CD4-positive, alpha-beta T cell (primary cell): ENCODE results near the gene ZBTB2. TPM values are rescaled to one million over a fixed set of nuclear protein-coding genes. Genes with fewer than 3 reads are reported as not detected.
A peak's percentile ranks its signal among the peaks of the same experiment; 100 is the strongest.

Experiments
- ATAC-seq: fragments of 200-7000 bp; cut with Tn5 transposase; one replicate; pipeline ENCODE4 v1.10.0; 2022; ENCODE audit warnings: mild to moderate bottlenecking; ENCODE audit not compliant: poor library complexity
- CTCF ChIA-PET: fragments of 350-600 bp; sonication (Branson Sonifier 250); formaldehyde crosslinking; loops from one replicate; lab custom pipeline; 2021; ENCODE audit warnings: antibody characterized with exemption, inconsistent platforms; lab: Charles Lee
- POLR2A ChIA-PET: fragments of 350-600 bp; sonication (Branson Sonifier 250); formaldehyde crosslinking; loops from one replicate; lab custom pipeline; 2021; ENCODE audit warnings: antibody characterized with exemption, inconsistent platforms; lab: Charles Lee
- DNase-seq, 14 experiments: peaks; one replicate each; pipeline ENCODE4 v3.0.0-alpha.2; 2013 to 2020; ENCODE audit warnings: mixed read lengths in 2 of 14
- H3K27ac ChIP-seq, 2 donors: one replicate each; pipeline versions ENCODE4 v1.5.1 to v1.7.0; 2013; ENCODE audit warnings: low read length in 2 of 2, low read depth in 1 of 2, mild to moderate bottlenecking in 1 of 2
- H3K27me3 ChIP-seq, 2 experiments: 1 replicate in 1 of 2; 2 replicates in 1 of 2; pipeline versions ENCODE4 v1.6.1 to v1.7.0; 2013; ENCODE audit warnings: low read length in 2 of 2, control low read depth in 1 of 2, mild to moderate bottlenecking in 1 of 2, moderate library complexity in 1 of 2; ENCODE audit not compliant: insufficient read depth in 2 of 2, control insufficient read depth in 1 of 2
- H3K36me3 ChIP-seq: one replicate; pipeline ENCODE4 v1.6.1; 2013; ENCODE audit warnings: low read length, control low read depth; ENCODE audit not compliant: insufficient read depth
- H3K4me1 ChIP-seq: one replicate; pipeline ENCODE4 v1.6.1; 2013; ENCODE audit warnings: low read length, control low read depth; ENCODE audit not compliant: insufficient read depth
- H3K4me3 ChIP-seq: one replicate; pipeline ENCODE4 v1.5.1; 2013; ENCODE audit warnings: mild to moderate bottlenecking, low read length, moderate library complexity
- H3K9me3 ChIP-seq, 2 experiments: 1 replicate in 1 of 2; 2 replicates in 1 of 2; pipeline versions ENCODE4 v1.6.1 to v1.7.0; 2013; ENCODE audit warnings: low read length in 2 of 2, mild to moderate bottlenecking in 2 of 2, control low read depth in 1 of 2, moderate library complexity in 1 of 2; ENCODE audit not compliant: control insufficient read depth in 1 of 2, insufficient read depth in 1 of 2
- H3K27ac Mint-ChIP-seq: one replicate; pipeline ENCODE4 v1.8.0; 2020; ENCODE audit warnings: mixed read lengths
- H3K27me3 Mint-ChIP-seq: one replicate; pipeline ENCODE4 v1.8.0; 2021; ENCODE audit warnings: mixed read lengths
- H3K36me3 Mint-ChIP-seq: one replicate; pipeline ENCODE4 v1.8.0; 2021; ENCODE audit warnings: low read depth, mixed read lengths
- H3K4me1 Mint-ChIP-seq: one replicate; pipeline ENCODE4 v1.8.0; 2021; ENCODE audit warnings: low read depth, mixed read lengths
- H3K4me3 Mint-ChIP-seq: one replicate; pipeline ENCODE4 v1.8.0; 2020; ENCODE audit warnings: mild to moderate bottlenecking, mixed read lengths
- H3K9me3 Mint-ChIP-seq: one replicate; pipeline ENCODE4 v1.8.0; 2020; ENCODE audit warnings: mixed read lengths
- CTCF ChIP-seq: fragments of 200-600 bp; IDR thresholded peaks from one replicate; pipeline ENCODE4 v1.8.0; 2022; ENCODE audit warnings: antibody characterized with exemption, mild to moderate bottlenecking
- intact Hi-C, 2 experiments: fragments of 100-400 bp; cut with DNase I in 1 of 2; cut with micrococcal nuclease in 1 of 2; formaldehyde crosslinking; loops; one replicate each; pipeline versions ENCODE4 v1.15.1 to v1.9.0; 2023 to 2025; cut with DNase I, micrococcal nuclease
- total RNA-seq, 174 experiments: library from RNA in 2 of 174; stranded (reverse) in 2 of 174; gene quantifications; one replicate each; pipeline ENCODE4 v1.2.3 and lab custom pipeline; 2021 to 2026

ZBTB2 gene
- total RNA-seq, 2 experiments from 2014 or later, result 18.6 to 19.1 TPM

- Histone ChIP-seq H3K27me3 (no peaks in the 10 kb centered on the region), H3K27ac (no peak overlapping the region), H3K36me3 (peaks cover 17% of the 10 kb centered on the region), H3K4me1 (peaks cover 15% of the 10 kb centered on the region), H3K4me3 (no peak overlapping the region), H3K9me3 (no peaks in the 10 kb centered on the region)
- POLR2A ChIA-PET, result interaction anchor here (1.4 to 2.1 kb wide), 3 partner anchors 8 to 24 kb away, joined by 6 to 31 read pairs (median 15); partner anchors contain the start of gene ZBTB2
- H3K36me3 Mint-ChIP-seq, result peaks cover 56% of the 10 kb centered on the region
- H3K9me3 Mint-ChIP-seq, result peaks cover 5% of the 10 kb centered on the region
- H3K27me3 Mint-ChIP-seq, result no peaks in the 10 kb centered on the region
- no peak for ATAC-seq
- H3K27ac Mint-ChIP-seq, result peak overlapping the region; percentile 87
- peaks cover 32% of the 10 kb centered on the region for H3K4me1 Mint-ChIP-seq
- TF ChIP-seq CTCF, result no peak
- intact Hi-C loops, result no loop called here
- DNase-seq, result no peak
- no peak overlapping the region for H3K4me3 Mint-ChIP-seq
- CTCF ChIA-PET, result interaction anchor here (1.2 kb wide), 1 partner anchor 37 kb away, joined by 3 read pairs; the partner anchor contains the start of gene RMND1
These were observed 23.4 kb upstream of the ZBTB2 start for GRCh38 chr6:151414641-151415260.

- peak; percentile 40 to 89 (median 52) for DNase-seq
- Mint-ChIP-seq H3K4me1 (peaks cover 37% of the 10 kb centered on the region), H3K27me3 (no peaks in the 10 kb centered on the region), H3K27ac (peak overlapping the region; percentile 87), H3K4me3 (peak overlapping the region; percentile 57), H3K9me3 (peaks cover 5% of the 10 kb centered on the region), H3K36me3 (peaks cover 66% of the 10 kb centered on the region)
- no peak for TF ChIP-seq CTCF
- no peak overlapping the region for H3K27ac ChIP-seq
- no peaks in the 10 kb centered on the region for H3K9me3 ChIP-seq
- peaks cover 15% of the 10 kb centered on the region for H3K4me1 ChIP-seq
- peak; percentile 99 for ATAC-seq
- ChIA-PET POLR2A (interaction anchor here (0.7 to 2.1 kb wide), 8 partner anchors 9 to 38 kb away, joined by 3 to 31 read pairs (median 5); partner anchors contain the start of genes RMND1 and ZBTB2), CTCF (interaction anchor here (1.2 kb wide), 1 partner anchor 39 kb away, joined by 3 read pairs; the partner anchor contains the start of gene RMND1)
- H3K4me3 ChIP-seq, result no peak overlapping the region
- H3K36me3 ChIP-seq, result peaks cover 22% of the 10 kb centered on the region
- intact Hi-C loops, result loop anchor here in 1 of 2 experiments (2.0 kb wide), 1 partner anchor 15 kb away; no protein-coding TSS in a partner anchor
- H3K27me3 ChIP-seq, result no peaks in the 10 kb centered on the region
These were observed 22.2 kb upstream of the ZBTB2 start for GRCh38 chr6:151413372-151414145.

DNA sequence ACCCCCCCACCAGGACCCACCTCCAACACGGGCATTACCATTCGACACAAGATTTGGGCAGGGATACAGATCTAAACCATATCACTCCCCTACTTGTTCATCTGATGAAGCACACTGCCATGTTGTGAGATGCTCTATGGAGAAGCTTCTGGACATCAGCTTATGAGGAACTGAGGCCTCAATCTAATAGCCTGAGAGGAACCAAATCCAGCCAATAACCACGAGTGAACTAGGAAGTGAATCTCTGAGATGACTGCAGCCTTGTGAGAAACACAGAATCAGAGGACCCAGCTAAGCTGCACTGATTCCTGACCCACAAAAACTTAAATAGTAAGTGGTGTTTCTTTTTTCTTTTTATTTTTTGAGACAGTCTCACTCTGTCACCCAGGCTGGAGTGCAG lies 21.6 kb upstream of the ZBTB2 start:
- H3K4me3 Mint-ChIP-seq, result no peak overlapping the region
- H3K36me3 ChIP-seq, result peaks cover 22% of the 10 kb centered on the region
- intact Hi-C loops, result loop anchor here in 1 of 2 experiments (2.0 kb wide), 1 partner anchor 14 kb away; no protein-coding TSS in a partner anchor

More for the DNA sequence above, 21.6 kb upstream of the ZBTB2 start:
- no peak for TF ChIP-seq CTCF
- peaks cover 38% of the 10 kb centered on the region for H3K4me1 Mint-ChIP-seq
- H3K4me1 ChIP-seq, result peaks cover 15% of the 10 kb centered on the region
- no peak overlapping the region for H3K4me3 ChIP-seq
- no peaks in the 10 kb centered on the region for H3K27me3 ChIP-seq
- H3K9me3 Mint-ChIP-seq, result peaks cover 5% of the 10 kb centered on the region
- no peaks in the 10 kb centered on the region for H3K27me3 Mint-ChIP-seq
- H3K36me3 Mint-ChIP-seq, result peaks cover 66% of the 10 kb centered on the region
- DNase-seq (no peak), ATAC-seq (no peak)
- H3K27ac Mint-ChIP-seq, result peak overlapping the region; percentile 87
- POLR2A ChIA-PET, result interaction anchor here (1.6 to 2.1 kb wide), 3 partner anchors 18 to 39 kb away, joined by 15 to 31 read pairs (median 18); partner anchors contain the start of genes RMND1 and ZBTB2
- H3K9me3 ChIP-seq, result no peaks in the 10 kb centered on the region
- peak overlapping the region in 1 of 2 donors; percentile 1 for H3K27ac ChIP-seq
- CTCF ChIA-PET, result no interaction called here
